HEK293 (cell line): ENCODE measurements around the gene ANKRD11.

Source experiments
- CTCF ChIA-PET: fragments of 350-600 bp; formaldehyde crosslinking; extraction: SDS; loops from one replicate; lab custom pipeline; 2021; ENCODE audit warnings: antibody characterized with exemption; lab: Yijun Ruan, JAX
- POLR2A ChIA-PET: fragments of 300-600 bp; formaldehyde crosslinking; extraction: SDS; loops from one replicate; lab custom pipeline; 2020; ENCODE audit warnings: antibody characterized with exemption, inconsistent platforms; lab: Yijun Ruan, JAX
- H3K27ac ChIP-seq: fragments of 200-500 bp; sonication (Bioruptor generic); 2 replicates; pipeline ENCODE4 v1.5.1; 2014; ENCODE audit warnings: low read depth, low read length, control low read depth, inconsistent platforms; ENCODE audit errors: extremely low read depth
- H3K36me3 ChIP-seq, 2 experiments: fragments of 200-500 bp in 1 of 2; sonication (Bioruptor generic) in 1 of 2; 1 replicate in 1 of 2; 2 replicates in 1 of 2; pipeline ENCODE4 v1.5.1; 2014 to 2017; ENCODE audit warnings: inconsistent platforms in 2 of 2, low read length in 2 of 2; ENCODE audit not compliant: control insufficient read depth in 2 of 2, insufficient read depth in 1 of 2
- H3K4me1 ChIP-seq: fragments of 200-500 bp; sonication (Bioruptor generic); 2 replicates; pipeline ENCODE4 v1.5.1; 2014; ENCODE audit warnings: mild to moderate bottlenecking, low read length, inconsistent platforms; ENCODE audit not compliant: control insufficient read depth, insufficient read depth
- H3K4me3 ChIP-seq: 2 replicates; pipeline ENCODE4 v1.5.1; 2011; ENCODE audit warnings: low read depth, mild to moderate bottlenecking, control low read depth, low read length, moderate library complexity
- H3K9me3 ChIP-seq: fragments of 200-500 bp; sonication (Bioruptor generic); 2 replicates; pipeline ENCODE4 v1.5.1; 2014; ENCODE audit warnings: low read depth, low read length, inconsistent platforms; ENCODE audit not compliant: control insufficient read depth, insufficient read depth
- GLI2 ChIP-seq: fragments of 450-650 bp; formaldehyde crosslinking; IDR thresholded peaks from 2 replicates; pipeline ENCODE4; 2017; ENCODE audit warnings: missing biosample characterization, missing genetic modification characterization, low read depth, borderline replicate concordance
- KLF1 ChIP-seq: fragments of 450-650 bp; formaldehyde crosslinking; IDR thresholded peaks from 2 replicates; pipeline ENCODE4 v1.5.1; 2016; ENCODE audit warnings: missing biosample characterization, missing genetic modification characterization
- MYNN ChIP-seq: fragments of 450-650 bp; formaldehyde crosslinking; IDR thresholded peaks from 2 replicates; pipeline ENCODE4 v1.5.1; 2016; ENCODE audit warnings: missing biosample characterization, missing genetic modification characterization, borderline replicate concordance
- ZBTB21 ChIP-seq: fragments of 450-650 bp; formaldehyde crosslinking; IDR thresholded peaks from 2 replicates; pipeline ENCODE4 v1.5.1; 2017; ENCODE audit warnings: missing biosample characterization, missing genetic modification characterization
- ZBTB7A ChIP-seq: fragments of 450-650 bp; formaldehyde crosslinking; IDR thresholded peaks from 2 replicates; pipeline ENCODE4 v1.5.1; 2016; ENCODE audit warnings: low read depth, missing biosample characterization, missing genetic modification characterization
- ZNF112 ChIP-seq: fragments of 450-650 bp; formaldehyde crosslinking; IDR thresholded peaks from 2 replicates; pipeline ENCODE4 v1.5.0; 2017; ENCODE audit warnings: missing biosample characterization, missing genetic modification characterization
- ZNF140 ChIP-seq: fragments of 450-650 bp; formaldehyde crosslinking; IDR thresholded peaks from 2 replicates; pipeline ENCODE4 v1.5.1; 2016; ENCODE audit warnings: missing biosample characterization, missing genetic modification characterization
- ZNF2 ChIP-seq: fragments of 450-650 bp; formaldehyde crosslinking; IDR thresholded peaks from 2 replicates; pipeline ENCODE4 v1.5.1; 2016; ENCODE audit warnings: missing biosample characterization, missing genetic modification characterization
- ZNF202 ChIP-seq: fragments of 450-650 bp; formaldehyde crosslinking; IDR thresholded peaks from 2 replicates; pipeline ENCODE4 v1.5.1; 2016; ENCODE audit warnings: missing biosample characterization, missing genetic modification characterization, borderline replicate concordance
- ZNF274 ChIP-seq, 2 experiments: fragments of 200-500 bp in 1 of 2; fragments of 450-650 bp in 1 of 2; sonication (Bioruptor generic) in 1 of 2; formaldehyde crosslinking in 1 of 2; IDR thresholded peaks; 2 replicates each; pipeline versions ENCODE4 v1.5.1 to v1.6.1; 2014 to 2016; ENCODE audit warnings: borderline replicate concordance in 1 of 2, inconsistent platforms in 1 of 2, low read length in 1 of 2, missing biosample characterization in 1 of 2, missing genetic modification characterization in 1 of 2
- ZNF292 ChIP-seq: fragments of 450-650 bp; formaldehyde crosslinking; IDR thresholded peaks from 2 replicates; pipeline ENCODE4 v1.5.1; 2016; ENCODE audit warnings: low read depth, missing biosample characterization, missing genetic modification characterization, borderline replicate concordance
- ZNF354C ChIP-seq: fragments of 450-650 bp; formaldehyde crosslinking; IDR thresholded peaks from 2 replicates; pipeline ENCODE4 v1.5.1; 2016; ENCODE audit warnings: missing biosample characterization, missing genetic modification characterization, low read depth, borderline replicate concordance
- ZNF404 ChIP-seq: fragments of 450-650 bp; formaldehyde crosslinking; IDR thresholded peaks from 2 replicates; pipeline ENCODE4 v1.5.1; 2017; ENCODE audit warnings: missing biosample characterization, missing genetic modification characterization
- ZNF510 ChIP-seq: fragments of 450-650 bp; formaldehyde crosslinking; IDR thresholded peaks from 2 replicates; pipeline ENCODE4 v1.5.1; 2018; ENCODE audit warnings: mild to moderate bottlenecking, missing genetic modification characterization, missing biosample characterization; ENCODE audit not compliant: insufficient replicate concordance
- ZNF768 ChIP-seq: fragments of 450-650 bp; formaldehyde crosslinking; IDR thresholded peaks from 2 replicates; pipeline ENCODE4 v1.5.1; 2018; ENCODE audit warnings: missing biosample characterization, mild to moderate bottlenecking, missing genetic modification characterization
- ZNF792 ChIP-seq: fragments of 450-650 bp; formaldehyde crosslinking; IDR thresholded peaks from 2 replicates; pipeline ENCODE4 v1.5.1; 2016; ENCODE audit warnings: missing biosample characterization, missing genetic modification characterization
- ZNF830 ChIP-seq: fragments of 450-650 bp; IDR thresholded peaks from 2 replicates; pipeline ENCODE4 v1.5.0; 2018; ENCODE audit warnings: missing biosample characterization, missing genetic modification characterization, low read depth, mild to moderate bottlenecking, moderate library complexity
- TF ChIP-seq, protein P1 (sequence below): fragments of 450-650 bp; formaldehyde crosslinking; IDR thresholded peaks from 2 replicates; pipeline ENCODE4 v1.5.1; 2016; ENCODE audit warnings: missing biosample characterization, missing genetic modification characterization, borderline replicate concordance
- TF ChIP-seq, protein P2 (sequence below): fragments of 450-650 bp; formaldehyde crosslinking; IDR thresholded peaks from 2 replicates; pipeline ENCODE4 v1.5.1; 2017; ENCODE audit warnings: missing biosample characterization, mild to moderate bottlenecking, missing genetic modification characterization, moderate library complexity
- TF ChIP-seq, protein P3 (sequence below): fragments of 450-650 bp; formaldehyde crosslinking; IDR thresholded peaks from 2 replicates; pipeline ENCODE4 v1.5.1; 2016; ENCODE audit warnings: missing biosample characterization, missing genetic modification characterization
- TF ChIP-seq, protein P4 (sequence below): fragments of 450-650 bp; formaldehyde crosslinking; IDR thresholded peaks from 2 replicates; pipeline ENCODE4 v1.5.1; 2017; ENCODE audit warnings: missing biosample characterization, missing genetic modification characterization
- TF ChIP-seq, protein P5 (sequence below): fragments of 450-650 bp; formaldehyde crosslinking; IDR thresholded peaks from 2 replicates; pipeline ENCODE4 v1.5.1; 2016; ENCODE audit warnings: missing biosample characterization, missing genetic modification characterization
- TF ChIP-seq, protein P6 (sequence below): fragments of 450-650 bp; formaldehyde crosslinking; IDR thresholded peaks from 2 replicates; pipeline ENCODE4 v1.5.1; 2017; ENCODE audit warnings: missing biosample characterization, missing genetic modification characterization

ANKRD11 gene

DNA sequence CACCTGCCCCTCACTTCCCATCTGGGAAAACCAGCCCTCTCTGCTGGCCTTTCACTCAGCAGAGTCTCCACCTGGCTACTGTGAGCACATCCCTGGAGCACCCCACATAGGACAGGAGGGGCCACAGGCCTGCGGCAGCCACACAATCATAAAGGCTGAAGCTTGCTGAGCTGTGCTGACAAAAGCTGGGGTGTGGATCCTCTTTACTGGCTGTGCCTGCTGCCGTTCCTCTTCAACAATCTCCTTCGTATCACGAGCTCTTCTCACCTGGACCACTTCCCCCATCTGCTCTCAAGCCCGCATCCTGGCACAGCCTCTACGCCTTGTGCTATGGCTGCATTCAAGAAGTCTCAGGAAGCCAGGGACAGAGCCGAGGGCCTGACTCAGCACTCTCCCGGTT, 186.7 kb downstream of the ANKRD11 start:
- no peak overlapping the region for H3K4me3 ChIP-seq
- H3K4me1 ChIP-seq, result no peaks in the 10 kb centered on the region
- H3K36me3 ChIP-seq, result peaks cover 0 to 53% of the 10 kb centered on the region in 2 experiments; a peak in 2 of 3 replicates
- H3K27ac ChIP-seq, result no peak overlapping the region
- TF ChIP-seq, protein P1, sequence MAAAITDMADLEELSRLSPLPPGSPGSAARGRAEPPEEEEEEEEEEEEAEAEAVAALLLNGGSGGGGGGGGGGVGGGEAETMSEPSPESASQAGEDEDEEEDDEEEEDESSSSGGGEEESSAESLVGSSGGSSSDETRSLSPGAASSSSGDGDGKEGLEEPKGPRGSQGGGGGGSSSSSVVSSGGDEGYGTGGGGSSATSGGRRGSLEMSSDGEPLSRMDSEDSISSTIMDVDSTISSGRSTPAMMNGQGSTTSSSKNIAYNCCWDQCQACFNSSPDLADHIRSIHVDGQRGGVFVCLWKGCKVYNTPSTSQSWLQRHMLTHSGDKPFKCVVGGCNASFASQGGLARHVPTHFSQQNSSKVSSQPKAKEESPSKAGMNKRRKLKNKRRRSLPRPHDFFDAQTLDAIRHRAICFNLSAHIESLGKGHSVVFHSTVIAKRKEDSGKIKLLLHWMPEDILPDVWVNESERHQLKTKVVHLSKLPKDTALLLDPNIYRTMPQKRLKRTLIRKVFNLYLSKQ, result no peak
- TF ChIP-seq MYNN (tag by site-specific recombination) (no peak), ZNF792 (tag by site-specific recombination) (no peak), ZNF768 (no peak), ZNF404 (no peak), GLI2 (tag by site-specific recombination) (no peak)
- TF ChIP-seq, protein P2, sequence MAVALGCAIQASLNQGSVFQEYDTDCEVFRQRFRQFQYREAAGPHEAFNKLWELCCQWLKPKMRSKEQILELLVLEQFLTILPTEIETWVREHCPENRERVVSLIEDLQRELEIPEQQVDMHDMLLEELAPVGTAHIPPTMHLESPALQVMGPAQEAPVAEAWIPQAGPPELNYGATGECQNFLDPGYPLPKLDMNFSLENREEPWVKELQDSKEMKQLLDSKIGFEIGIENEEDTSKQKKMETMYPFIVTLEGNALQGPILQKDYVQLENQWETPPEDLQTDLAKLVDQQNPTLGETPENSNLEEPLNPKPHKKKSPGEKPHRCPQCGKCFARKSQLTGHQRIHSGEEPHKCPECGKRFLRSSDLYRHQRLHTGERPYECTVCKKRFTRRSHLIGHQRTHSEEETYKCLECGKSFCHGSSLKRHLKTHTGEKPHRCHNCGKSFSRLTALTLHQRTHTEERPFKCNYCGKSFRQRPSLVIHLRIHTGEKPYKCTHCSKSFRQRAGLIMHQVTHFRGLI, result no peak
- CTCF ChIA-PET, result interaction anchor here (0.5 to 1.1 kb wide), 5 partner anchors 18 to 494 kb away, joined by 3 to 4 read pairs (median 3); no protein-coding TSS in a partner anchor
- POLR2A ChIA-PET, result no interaction called here
- no peaks in the 10 kb centered on the region for H3K9me3 ChIP-seq

DNA sequence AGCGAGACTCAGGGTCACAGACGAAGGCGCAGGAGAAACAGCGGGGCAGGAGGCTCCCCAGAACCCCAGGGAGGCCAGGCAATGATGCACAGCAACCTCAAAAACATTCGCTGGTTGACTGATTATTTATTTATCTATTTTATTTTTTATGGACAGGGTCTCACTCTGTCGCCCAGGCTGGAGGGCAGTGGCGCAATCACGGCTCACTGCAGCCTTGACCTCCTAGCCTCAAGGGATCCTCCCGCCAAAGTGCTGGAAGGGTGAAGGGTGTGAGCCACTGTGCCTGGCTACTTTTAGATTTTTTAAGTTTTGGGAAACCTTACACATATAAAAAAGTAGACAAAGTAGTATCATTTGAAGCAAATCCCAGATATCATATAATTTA, 189.4 kb downstream of the ANKRD11 start:
- Histone ChIP-seq H3K27ac (no peak overlapping the region), H3K4me1 (no peaks in the 10 kb centered on the region), H3K9me3 (no peaks in the 10 kb centered on the region), H3K4me3 (no peak overlapping the region), H3K36me3 (peaks cover 0 to 65% of the 10 kb centered on the region in 2 experiments; a peak in 2 of 3 replicates)
- POLR2A ChIA-PET, result no interaction called here
- TF ChIP-seq ZBTB7A (tag by site-specific recombination), result no peak
- no peak for TF ChIP-seq ZNF202 (tag by site-specific recombination)
- TF ChIP-seq, protein P3, sequence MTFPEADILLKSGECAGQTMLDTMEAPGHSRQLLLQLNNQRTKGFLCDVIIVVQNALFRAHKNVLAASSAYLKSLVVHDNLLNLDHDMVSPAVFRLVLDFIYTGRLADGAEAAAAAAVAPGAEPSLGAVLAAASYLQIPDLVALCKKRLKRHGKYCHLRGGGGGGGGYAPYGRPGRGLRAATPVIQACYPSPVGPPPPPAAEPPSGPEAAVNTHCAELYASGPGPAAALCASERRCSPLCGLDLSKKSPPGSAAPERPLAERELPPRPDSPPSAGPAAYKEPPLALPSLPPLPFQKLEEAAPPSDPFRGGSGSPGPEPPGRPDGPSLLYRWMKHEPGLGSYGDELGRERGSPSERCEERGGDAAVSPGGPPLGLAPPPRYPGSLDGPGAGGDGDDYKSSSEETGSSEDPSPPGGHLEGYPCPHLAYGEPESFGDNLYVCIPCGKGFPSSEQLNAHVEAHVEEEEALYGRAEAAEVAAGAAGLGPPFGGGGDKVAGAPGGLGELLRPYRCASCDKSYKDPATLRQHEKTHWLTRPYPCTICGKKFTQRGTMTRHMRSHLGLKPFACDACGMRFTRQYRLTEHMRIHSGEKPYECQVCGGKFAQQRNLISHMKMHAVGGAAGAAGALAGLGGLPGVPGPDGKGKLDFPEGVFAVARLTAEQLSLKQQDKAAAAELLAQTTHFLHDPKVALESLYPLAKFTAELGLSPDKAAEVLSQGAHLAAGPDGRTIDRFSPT, result no peak
- no peak for TF ChIP-seq ZNF2
- TF ChIP-seq, protein P4, sequence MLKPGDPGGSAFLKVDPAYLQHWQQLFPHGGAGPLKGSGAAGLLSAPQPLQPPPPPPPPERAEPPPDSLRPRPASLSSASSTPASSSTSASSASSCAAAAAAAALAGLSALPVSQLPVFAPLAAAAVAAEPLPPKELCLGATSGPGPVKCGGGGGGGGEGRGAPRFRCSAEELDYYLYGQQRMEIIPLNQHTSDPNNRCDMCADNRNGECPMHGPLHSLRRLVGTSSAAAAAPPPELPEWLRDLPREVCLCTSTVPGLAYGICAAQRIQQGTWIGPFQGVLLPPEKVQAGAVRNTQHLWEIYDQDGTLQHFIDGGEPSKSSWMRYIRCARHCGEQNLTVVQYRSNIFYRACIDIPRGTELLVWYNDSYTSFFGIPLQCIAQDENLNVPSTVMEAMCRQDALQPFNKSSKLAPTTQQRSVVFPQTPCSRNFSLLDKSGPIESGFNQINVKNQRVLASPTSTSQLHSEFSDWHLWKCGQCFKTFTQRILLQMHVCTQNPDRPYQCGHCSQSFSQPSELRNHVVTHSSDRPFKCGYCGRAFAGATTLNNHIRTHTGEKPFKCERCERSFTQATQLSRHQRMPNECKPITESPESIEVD (tag by site-specific recombination), result no peak
- TF ChIP-seq ZNF354C (tag by site-specific recombination), result no peak
- no peak for TF ChIP-seq ZBTB21 (tag by site-specific recombination)
- TF ChIP-seq KLF1 (tag by site-specific recombination), result no peak
- no peak for TF ChIP-seq ZNF292
- no peak for TF ChIP-seq ZNF830 (tag by site-specific recombination)
- TF ChIP-seq, protein P5, sequence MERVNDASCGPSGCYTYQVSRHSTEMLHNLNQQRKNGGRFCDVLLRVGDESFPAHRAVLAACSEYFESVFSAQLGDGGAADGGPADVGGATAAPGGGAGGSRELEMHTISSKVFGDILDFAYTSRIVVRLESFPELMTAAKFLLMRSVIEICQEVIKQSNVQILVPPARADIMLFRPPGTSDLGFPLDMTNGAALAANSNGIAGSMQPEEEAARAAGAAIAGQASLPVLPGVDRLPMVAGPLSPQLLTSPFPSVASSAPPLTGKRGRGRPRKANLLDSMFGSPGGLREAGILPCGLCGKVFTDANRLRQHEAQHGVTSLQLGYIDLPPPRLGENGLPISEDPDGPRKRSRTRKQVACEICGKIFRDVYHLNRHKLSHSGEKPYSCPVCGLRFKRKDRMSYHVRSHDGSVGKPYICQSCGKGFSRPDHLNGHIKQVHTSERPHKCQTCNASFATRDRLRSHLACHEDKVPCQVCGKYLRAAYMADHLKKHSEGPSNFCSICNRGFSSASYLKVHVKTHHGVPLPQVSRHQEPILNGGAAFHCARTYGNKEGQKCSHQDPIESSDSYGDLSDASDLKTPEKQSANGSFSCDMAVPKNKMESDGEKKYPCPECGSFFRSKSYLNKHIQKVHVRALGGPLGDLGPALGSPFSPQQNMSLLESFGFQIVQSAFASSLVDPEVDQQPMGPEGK (tag by site-specific recombination), result no peak
- no peak for TF ChIP-seq ZNF768
- no peak for TF ChIP-seq ZNF510 (tag by site-specific recombination)
- TF ChIP-seq ZNF140 (tag by site-specific recombination), result no peak
- TF ChIP-seq ZNF274 (IDR thresholded peaks at IDR 0.05; ENCODE audit: low read length), result no peak
- TF ChIP-seq ZNF274 (tag by site-specific recombination; IDR thresholded peaks at IDR 0.05; ENCODE audit: borderline replicate concordance), result no peak
- TF ChIP-seq ZNF112, result no peak
- TF ChIP-seq, protein P6, sequence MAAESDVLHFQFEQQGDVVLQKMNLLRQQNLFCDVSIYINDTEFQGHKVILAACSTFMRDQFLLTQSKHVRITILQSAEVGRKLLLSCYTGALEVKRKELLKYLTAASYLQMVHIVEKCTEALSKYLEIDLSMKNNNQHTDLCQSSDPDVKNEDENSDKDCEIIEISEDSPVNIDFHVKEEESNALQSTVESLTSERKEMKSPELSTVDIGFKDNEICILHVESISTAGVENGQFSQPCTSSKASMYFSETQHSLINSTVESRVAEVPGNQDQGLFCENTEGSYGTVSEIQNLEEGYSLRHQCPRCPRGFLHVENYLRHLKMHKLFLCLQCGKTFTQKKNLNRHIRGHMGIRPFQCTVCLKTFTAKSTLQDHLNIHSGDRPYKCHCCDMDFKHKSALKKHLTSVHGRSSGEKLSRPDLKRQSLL (tag by site-specific recombination), result no peak
- CTCF ChIA-PET, result no interaction called here
